HG03135 (cell line): ENCODE data around the gene IKZF2.

Experiments used
- ATAC-seq: cut with Tn5 transposase; IDR thresholded peaks from one replicate; pipeline ENCODE4 v1.9.1; 2021; ENCODE audit warnings: mild to moderate bottlenecking, moderate library complexity; ENCODE audit not compliant: unreplicated experiment

The IKZF2 gene

DNA sequence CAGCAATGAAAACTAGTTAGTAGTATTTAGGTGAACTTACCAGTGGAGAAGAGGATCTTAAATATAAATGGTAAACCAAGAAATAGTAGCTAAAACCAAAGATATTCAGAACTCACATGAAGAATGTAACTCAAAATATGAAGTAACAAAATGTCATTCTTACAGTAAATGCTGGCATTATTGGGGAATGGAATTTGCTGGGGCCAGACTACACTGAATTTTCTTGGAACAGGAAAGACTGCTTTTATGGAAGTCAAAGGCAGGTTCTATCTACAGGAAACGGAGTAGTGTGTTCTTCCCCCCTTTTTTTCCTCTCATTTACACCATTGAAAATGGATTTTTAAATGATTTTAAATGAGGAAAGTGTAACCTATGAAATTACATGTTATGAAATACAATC, 188.7 kb downstream of the IKZF2 start:
- ATAC-seq = no peak

DNA sequence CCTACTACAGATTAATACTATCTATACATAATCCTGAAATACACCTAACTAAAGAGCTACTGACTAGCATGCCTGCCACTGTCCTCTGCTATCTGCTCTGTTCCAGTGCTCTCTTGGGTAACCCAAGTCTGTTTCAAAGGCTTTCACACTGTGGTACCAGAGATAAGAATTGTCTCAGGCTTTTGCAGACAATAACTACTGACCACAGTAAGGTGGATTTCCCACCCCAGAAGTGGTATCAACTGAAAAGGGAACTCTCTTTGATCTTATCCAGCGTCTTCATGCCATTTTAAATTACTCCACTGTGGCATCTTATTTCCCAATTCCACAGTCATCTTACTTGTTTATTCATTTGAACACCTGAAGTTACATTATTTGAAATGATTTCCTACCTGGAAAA, 190.2 kb downstream of the IKZF2 start:
- ATAC-seq = no peak

DNA sequence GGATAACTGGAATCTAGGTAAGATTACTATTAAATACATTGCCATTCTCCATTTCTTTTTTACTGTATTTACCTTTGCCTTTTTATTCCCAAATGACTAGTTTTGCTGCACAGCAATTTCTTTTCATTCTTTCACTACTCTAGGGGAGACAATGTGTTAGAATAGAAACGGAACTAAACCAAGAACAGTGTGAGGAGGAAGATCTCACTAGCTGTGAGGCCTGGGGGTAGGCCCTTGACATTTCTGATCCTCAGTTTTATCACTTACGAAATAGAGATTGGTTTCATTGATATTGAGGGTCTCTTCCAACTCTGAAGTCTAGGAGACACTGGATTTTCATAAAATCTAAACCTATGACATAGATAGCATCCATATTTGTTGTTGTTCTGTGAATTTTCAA, 191.1 kb downstream of the IKZF2 start:
- ATAC-seq = no peak

DNA sequence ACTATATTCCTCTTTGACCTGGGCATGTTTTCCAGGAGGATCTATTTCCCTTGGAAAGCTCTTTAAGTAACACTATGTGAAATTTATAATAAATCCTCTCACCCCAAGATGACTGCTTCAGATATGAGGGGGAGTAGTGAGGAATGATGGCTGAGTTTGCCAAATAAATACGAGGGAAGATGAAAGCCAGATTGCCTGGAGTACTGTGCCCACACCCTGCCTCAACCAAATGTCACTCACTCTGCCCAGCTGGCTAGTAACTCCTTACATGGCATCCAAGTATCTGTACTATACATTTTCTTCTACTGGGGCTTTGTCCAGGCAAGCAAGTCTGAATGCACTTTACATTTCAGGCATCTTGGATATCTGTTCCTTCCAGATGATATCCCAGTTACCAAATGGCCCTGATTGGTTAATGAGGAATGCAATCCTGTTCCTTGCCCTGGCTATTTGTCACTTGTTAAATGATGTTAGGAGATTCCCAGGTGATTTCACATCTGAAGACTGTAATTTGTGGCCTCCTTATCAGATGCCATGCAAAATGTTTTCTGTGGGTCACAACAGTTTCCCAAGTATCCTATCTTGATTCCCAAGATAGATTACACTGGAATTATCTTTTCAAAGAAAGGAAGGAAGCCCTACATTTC, 191.8 kb downstream of the IKZF2 start:
- no peak for ATAC-seq

DNA sequence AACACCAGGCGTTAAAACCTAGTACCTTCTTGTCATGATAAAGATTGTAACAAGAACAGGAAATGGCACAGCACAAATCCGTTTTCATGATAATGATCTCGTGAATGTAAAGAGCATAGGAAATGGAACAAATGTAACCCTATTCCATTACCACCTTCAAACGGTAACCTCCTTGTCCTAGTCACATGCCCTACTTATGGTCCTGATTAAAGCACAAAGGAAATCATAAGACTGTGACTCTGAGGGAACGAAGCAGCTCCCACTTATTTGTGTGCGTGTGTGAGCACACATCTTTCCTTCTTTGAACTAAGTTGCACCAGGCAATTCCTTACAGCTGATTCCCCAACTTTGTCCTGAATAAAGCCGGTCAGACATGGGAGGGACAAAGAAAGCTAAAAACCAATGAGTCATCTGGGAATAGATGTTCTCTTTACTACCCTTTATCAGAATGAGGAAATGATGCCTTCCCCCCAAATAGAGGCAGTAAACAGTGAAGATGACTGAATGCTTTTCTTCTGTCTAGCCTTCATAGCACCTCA, 192.6 kb downstream of the IKZF2 start:
- no peak for ATAC-seq

DNA sequence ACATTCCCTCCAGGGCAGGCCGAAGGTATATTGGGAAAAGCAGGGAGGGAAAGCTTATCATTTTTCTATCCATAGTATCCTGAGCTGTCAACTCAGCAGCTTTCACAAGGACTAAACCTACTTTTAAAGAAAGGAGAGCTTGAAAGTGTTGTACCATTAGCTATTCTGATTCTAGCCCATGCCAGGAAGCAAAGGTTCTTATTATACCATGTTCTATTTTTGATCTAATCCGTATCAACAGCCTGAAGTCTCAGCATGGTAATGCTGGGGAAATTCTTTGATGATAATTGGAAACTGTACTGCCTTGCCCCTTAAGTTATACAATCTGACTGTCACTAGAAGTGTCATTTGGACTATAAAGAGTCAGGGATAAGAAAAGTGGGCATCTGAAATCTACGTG, 193.3 kb downstream of the IKZF2 start:
- no peak for ATAC-seq

DNA sequence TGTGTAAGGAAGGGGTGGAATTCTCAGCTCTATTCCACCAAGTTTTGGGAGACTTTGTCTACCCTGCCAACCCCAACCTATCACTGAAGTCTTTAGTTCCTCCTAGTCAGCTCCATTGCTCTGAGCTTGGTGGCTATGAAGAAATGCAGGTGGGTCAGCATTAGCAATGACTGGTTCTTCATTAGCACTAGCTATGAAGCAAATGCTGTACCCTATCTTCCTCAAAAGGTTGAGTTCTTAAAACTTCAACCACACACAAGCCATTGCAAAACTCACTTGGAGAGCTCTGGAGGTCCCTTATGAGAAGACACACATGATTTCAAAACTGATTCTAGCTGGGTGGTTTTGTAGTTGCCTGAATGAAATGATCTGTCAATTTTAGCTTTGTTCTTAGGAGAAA, 193.8 kb downstream of the IKZF2 start:
- no peak for ATAC-seq

DNA sequence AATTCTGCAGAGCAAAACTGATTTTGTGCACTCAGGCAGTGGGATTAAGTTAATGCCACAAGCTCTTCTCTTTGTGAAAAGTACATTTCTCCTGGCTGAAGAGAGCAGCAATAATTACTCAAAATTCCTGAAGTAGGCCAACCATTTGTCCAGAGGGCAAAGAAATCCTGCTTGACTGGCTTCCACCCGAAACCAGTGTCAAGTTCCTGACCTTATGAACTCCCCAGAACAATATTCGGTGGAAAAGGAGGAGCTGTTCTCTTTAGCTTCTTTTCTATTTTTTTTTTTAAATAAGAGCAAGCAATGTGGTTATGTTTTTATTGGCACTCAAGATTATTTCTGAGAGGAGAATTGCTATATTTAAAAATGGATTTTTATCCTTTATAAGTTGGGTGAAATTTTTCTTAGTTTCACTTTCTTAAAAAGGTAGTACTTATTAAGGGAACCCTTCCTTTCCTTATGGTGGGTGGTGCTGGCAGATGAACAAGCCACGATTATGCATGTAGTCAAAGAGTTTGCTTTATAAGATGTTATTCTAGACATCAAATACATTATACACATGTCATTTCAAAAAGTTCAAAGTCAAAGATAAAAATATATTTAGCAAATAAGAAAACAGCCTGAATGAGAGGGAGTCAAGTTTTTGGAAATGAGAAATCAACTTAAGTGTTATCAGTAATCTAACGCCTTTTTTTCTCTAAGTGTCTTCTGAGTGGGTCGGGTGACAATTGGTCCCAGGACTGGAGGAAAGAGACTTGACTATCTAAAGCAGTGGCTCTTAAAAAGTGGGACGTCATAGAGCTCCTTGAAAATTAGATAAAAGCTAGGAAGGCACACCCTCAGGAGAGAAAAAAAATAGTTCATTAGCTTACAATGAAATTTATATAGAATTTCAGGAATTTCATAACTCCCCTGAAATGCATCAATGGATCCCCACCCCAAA, 194.5 kb downstream of the IKZF2 start:
- ATAC-seq = no peak

DNA sequence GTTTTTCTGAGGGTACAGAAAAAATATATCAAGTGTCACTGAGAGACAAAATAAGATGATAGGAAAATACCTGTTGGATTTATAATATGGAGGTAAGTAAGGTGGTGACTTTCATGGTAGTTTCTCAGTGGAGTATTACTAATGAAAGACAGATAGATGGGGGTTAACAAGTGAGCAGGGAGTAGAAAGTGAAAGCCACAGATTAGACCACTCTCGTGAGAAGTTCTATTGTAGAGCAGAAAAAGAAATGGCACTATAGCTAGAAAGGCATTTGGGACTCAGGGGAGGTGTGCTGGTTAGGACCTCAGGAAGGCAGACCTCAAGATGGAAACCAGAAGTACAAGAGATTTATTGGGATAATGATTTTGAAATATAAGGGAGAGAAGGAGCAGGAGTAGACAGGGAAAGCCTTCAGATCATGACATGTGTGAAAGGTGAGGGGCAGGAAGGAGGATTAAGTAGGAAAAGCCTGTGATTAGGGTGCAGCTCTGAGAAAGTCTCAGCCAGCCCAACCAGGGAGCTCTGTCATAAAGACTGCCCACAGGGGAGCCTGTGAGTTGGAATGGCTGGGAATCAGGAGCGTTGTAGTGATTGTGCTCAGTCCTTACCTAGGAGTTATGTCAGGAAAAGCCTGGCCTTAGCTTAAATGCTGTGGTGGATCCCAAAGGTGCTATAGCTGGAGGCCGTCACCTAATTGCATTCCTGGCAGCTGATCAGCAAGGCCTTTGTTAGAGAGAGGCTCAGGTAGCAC, 198.1 kb downstream of the IKZF2 start:
- peak; percentile 91 for ATAC-seq

DNA sequence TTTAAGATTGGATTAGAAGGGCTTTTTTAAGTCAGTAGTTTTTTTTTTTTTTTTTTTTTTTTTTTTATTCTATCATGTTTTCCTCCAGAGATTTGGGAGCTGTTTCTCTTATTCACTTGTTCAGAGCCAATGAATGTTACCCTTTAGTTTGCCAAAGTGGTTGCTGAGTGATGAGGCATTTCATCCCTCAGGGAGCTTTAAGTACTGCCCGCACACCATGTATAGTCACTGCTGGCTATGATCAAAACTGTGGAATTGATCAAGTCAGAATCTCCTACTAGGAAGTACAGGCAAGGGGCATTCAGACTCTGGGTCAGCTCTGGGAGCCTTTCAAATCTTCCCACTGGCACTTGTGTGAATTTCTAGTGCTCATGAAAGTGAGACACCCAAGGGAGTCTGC, 201.6 kb downstream of the IKZF2 start:
- ATAC-seq = no peak
